Right ventricle myocardium superior (tissue), 1 donor: ENCODE measurements around the gene C6orf120. TPM values are rescaled to one million over a fixed set of nuclear protein-coding genes. Genes with fewer than 3 reads are reported as not detected.

Experiments used
- ATAC-seq: fragments of 200-7000 bp; cut with Tn5 transposase; one replicate; pipeline ENCODE4 v1.9.1; 2020; ENCODE audit warnings: mild to moderate bottlenecking; ENCODE audit not compliant: poor library complexity
- DNase-seq: peaks from one replicate; pipeline ENCODE4 v3.0.0-alpha.2; 2020
- intact Hi-C: fragments of 100-400 bp; cut with DNase I; formaldehyde crosslinking; loops from one replicate; pipeline ENCODE4 v1.11.2; 2022
- total RNA-seq: library from RNA; stranded (reverse); fragmentation: NEBNext Ultra II Directional; extraction: Animal tissue kit (Norgen Biotek cat#: 25700); gene quantifications from one replicate; pipeline ENCODE4 v1.2.1, GENCODE V29; 2021
- donor health status: DM: no; HTN: yes; CAD: no; lungs with severe emphysema.

Gene C6orf120
- total RNA-seq, 1 donor from 2014 or later = 14.0 TPM

GRCh38 chr6:169752074-169752623, 50.2 kb downstream of the C6orf120 start:
- ATAC-seq = no peak
- DNase-seq = no peak
- intact Hi-C loops = loop anchor here (10.0 kb wide), 1 partner anchor 803 kb away; the partner anchor contains the start of genes PSMB1 and TBP

Other genes with a start within 250 kb of the C6orf120 start
- gene WDR27, start 97 bp upstream of the C6orf120 start, total RNA-seq = 9.0 TPM
- gene PHF10, start 22.4 kb downstream of the C6orf120 start, total RNA-seq = 53.7 TPM
- gene DYNLT2, start 49.4 kb downstream of the C6orf120 start, total RNA-seq = 0.75 TPM
- 6.9 TPM for gene ERMARD, start 49.5 kb downstream of the C6orf120 start, total RNA-seq